ENCODE data around the gene RAMP3.

DNA sequence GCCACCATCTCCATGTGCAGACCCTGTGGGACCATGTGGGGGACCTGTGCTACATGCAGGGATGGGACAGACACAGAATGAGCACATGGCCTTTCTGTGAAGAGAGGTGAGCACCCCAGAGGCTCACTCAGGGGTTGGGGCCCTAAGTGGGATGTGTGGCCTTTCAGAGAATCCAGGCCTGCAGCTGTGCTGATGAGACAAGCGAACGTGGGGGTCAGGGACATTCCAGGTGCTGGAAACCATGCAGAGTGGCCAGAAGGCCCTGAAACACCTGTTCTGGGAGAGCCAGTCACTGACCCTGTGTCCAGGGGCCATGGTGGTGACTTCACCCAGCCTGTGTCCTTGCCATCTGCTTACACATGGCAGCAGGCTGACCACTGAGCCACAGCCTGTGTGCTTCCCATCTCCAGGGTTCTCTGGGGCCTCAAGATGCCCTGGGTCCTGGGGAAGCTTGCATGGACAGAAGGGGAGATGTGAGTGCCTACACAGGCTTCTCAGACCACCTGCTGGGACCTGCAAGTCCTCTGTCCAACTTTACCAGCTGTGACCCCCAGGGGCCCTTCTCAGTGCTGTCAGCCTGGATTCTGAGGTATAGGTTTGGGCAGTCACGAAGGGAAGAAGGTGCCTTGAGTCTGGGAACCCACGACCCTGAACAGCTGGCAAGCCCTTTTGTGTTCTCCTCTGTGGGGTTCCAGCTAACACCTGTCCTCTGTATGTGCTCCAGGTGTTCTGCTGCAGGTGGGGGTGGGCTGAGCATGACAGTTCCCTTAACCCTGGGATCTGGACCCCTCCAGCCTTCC is 17.6 kb downstream of the RAMP3 start:
- TF ChIP-seq CTCF (IDR thresholded peaks at IDR 0.05 in 2 of 3, conservative IDR thresholded peaks at IDR 0.05 in 1 of 3; ENCODE audit: control insufficient read depth in 2 of 3, extremely low read depth in 1 of 3, insufficient read depth in 1 of 3, low read depth in 3 of 3, low read length in 3 of 3) (no peak), KDM1A (IDR thresholded peaks at IDR 0.05; ENCODE audit: borderline replicate concordance) (no peak), HCFC1 (IDR thresholded peaks at IDR 0.05; ENCODE audit: low read length) (no peak), POLR2A (IDR thresholded peaks at IDR 0.05; ENCODE audit: low read depth, low read length) (no peak), RBBP5 (conservative IDR thresholded peaks at IDR 0.05) (no peak), NBN (IDR thresholded peaks at IDR 0.05) (no peak), USF1 (IDR thresholded peaks at IDR 0.05; ENCODE audit: borderline replicate concordance, extremely low read length, insufficient read depth, low read depth, low read length) (no peak), SP1 (IDR thresholded peaks at IDR 0.05; ENCODE audit: low read depth, low read length) (no peak), POLR2AphosphoS5 (IDR thresholded peaks at IDR 0.05; ENCODE audit: low read length) (no peak), BRCA1 (IDR thresholded peaks at IDR 0.05; ENCODE audit: low read depth, low read length) (no peak), SMC3 (IDR thresholded peaks at IDR 0.05; ENCODE audit: borderline replicate concordance, low read length) (no peak), RFX5 (IDR thresholded peaks at IDR 0.05; ENCODE audit: low read depth, low read length) (no peak)
- TF ChIP-seq, protein P1, sequence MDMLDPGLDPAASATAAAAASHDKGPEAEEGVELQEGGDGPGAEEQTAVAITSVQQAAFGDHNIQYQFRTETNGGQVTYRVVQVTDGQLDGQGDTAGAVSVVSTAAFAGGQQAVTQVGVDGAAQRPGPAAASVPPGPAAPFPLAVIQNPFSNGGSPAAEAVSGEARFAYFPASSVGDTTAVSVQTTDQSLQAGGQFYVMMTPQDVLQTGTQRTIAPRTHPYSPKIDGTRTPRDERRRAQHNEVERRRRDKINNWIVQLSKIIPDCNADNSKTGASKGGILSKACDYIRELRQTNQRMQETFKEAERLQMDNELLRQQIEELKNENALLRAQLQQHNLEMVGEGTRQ (IDR thresholded peaks at IDR 0.05; ENCODE audit: borderline replicate concordance, low read depth, low read length): no peak

Data from GM12878 (cell line).